Skeletal muscle tissue (tissue), 4 donors: Measurements from ENCODE around the gene POU2F3. TPM values are rescaled to one million over a fixed set of nuclear protein-coding genes. Genes with fewer than 3 reads are reported as not detected.
"Not testable (repeated sequence)": the region's sequence is repeated elsewhere in the genome, so short reads cannot be mapped to it uniquely, and the experiment has no call there.

Experiments
- H3K27ac ChIP-seq: one replicate; pipeline ENCODE4 v1.7.0; 2013; ENCODE audit warnings: mild to moderate bottlenecking, low read depth, low read length, inconsistent platforms
- H3K27me3 ChIP-seq, 3 donors: one replicate each; pipeline ENCODE4 v1.7.0; 2013; ENCODE audit warnings: low read length in 3 of 3; ENCODE audit not compliant: control insufficient read depth in 3 of 3, insufficient read depth in 3 of 3
- H3K36me3 ChIP-seq, 3 donors: one replicate each; pipeline ENCODE4 v1.7.0; 2013; ENCODE audit warnings: low read length in 3 of 3; ENCODE audit not compliant: control insufficient read depth in 3 of 3, insufficient read depth in 3 of 3
- H3K4me1 ChIP-seq, 3 donors: one replicate each; pipeline ENCODE4 v1.7.0; 2013; ENCODE audit warnings: low read length in 3 of 3, mild to moderate bottlenecking in 3 of 3; ENCODE audit not compliant: control insufficient read depth in 3 of 3, insufficient read depth in 3 of 3
- H3K4me3 ChIP-seq, 3 donors: one replicate each; pipeline ENCODE4 v1.7.0; 2013; ENCODE audit warnings: low read length in 3 of 3
- H3K9ac ChIP-seq, 3 donors: one replicate each; pipeline ENCODE4 v1.7.0; 2013; ENCODE audit warnings: low read length in 3 of 3, mild to moderate bottlenecking in 3 of 3, moderate library complexity in 2 of 3, low read depth in 1 of 3
- H3K9me3 ChIP-seq, 3 donors: one replicate each; pipeline ENCODE4 v1.7.0; 2013; ENCODE audit warnings: low read length in 3 of 3; ENCODE audit not compliant: control insufficient read depth in 3 of 3
- total RNA-seq: library from RNA; depleted of rRNA; stranded (reverse); fragments of >200 nt; gene quantifications from one replicate; pipeline ENCODE4 v1.2.3, GENCODE V29; 2014
- donor health status: Osteomylitis.

POU2F3 gene
- total RNA-seq, 1 donor from 2014 or later = not detected

GRCh38 chr11:120245434-120245833 is 5.5 kb downstream of the POU2F3 start:
- peaks cover 41 to 57% (median 50%) of the 10 kb centered on the region in 3 donors for H3K27me3 ChIP-seq

GRCh38 chr11:120248551-120249278 is 8.8 kb downstream of the POU2F3 start:
- no peak overlapping the region for H3K9ac ChIP-seq
- H3K36me3 ChIP-seq = no peaks in the 10 kb centered on the region
- no peak overlapping the region for H3K4me3 ChIP-seq
- H3K9me3 ChIP-seq = no peaks in the 10 kb centered on the region
- H3K27me3 ChIP-seq = peaks cover 22 to 40% (median 23%) of the 10 kb centered on the region in 3 donors
- no peaks in the 10 kb centered on the region for H3K4me1 ChIP-seq
- H3K27ac ChIP-seq = no peak overlapping the region

More at GRCh38 chr11:120245434-120245833, 5.5 kb downstream of the POU2F3 start:
- Histone ChIP-seq H3K9me3 (no peaks in the 10 kb centered on the region), H3K4me1 (no peaks in the 10 kb centered on the region), H3K27ac (no peak overlapping the region), H3K36me3 (no peaks in the 10 kb centered on the region), H3K4me3 (no peak overlapping the region), H3K9ac (no peak overlapping the region)

GRCh38 chr11:120249279-120250262 is 9.6 kb downstream of the POU2F3 start:
- H3K4me3 ChIP-seq = no peak overlapping the region
- peaks cover 23 to 44% (median 23%) of the 10 kb centered on the region in 3 donors for H3K27me3 ChIP-seq
- H3K4me1 ChIP-seq = no peaks in the 10 kb centered on the region
- H3K36me3 ChIP-seq = no peaks in the 10 kb centered on the region
- no peak overlapping the region for H3K27ac ChIP-seq
- H3K9me3 ChIP-seq = no peaks in the 10 kb centered on the region
- H3K9ac ChIP-seq = no peak overlapping the region

- H3K9me3 ChIP-seq, H3K36me3 ChIP-seq, H3K27ac ChIP-seq, H3K4me3 ChIP-seq, H3K9ac ChIP-seq, H3K4me1 ChIP-seq: not testable (repeated sequence)
- peaks cover 35 to 66% (median 57%) of the 10 kb centered on the region in 3 donors for H3K27me3 ChIP-seq
Measured at GRCh38 chr11:120253377-120253776, 13.4 kb downstream of the POU2F3 start.

GRCh38 chr11:120254788-120255518 is 15.0 kb downstream of the POU2F3 start:
- Histone ChIP-seq H3K27ac (no peak overlapping the region), H3K9me3 (no peaks in the 10 kb centered on the region), H3K36me3 (no peaks in the 10 kb centered on the region), H3K4me3 (no peak overlapping the region), H3K4me1 (peaks cover 0 to 8% (median 0%) of the 10 kb centered on the region in 3 donors), H3K9ac (no peak overlapping the region), H3K27me3 (peaks cover 35 to 67% (median 65%) of the 10 kb centered on the region in 3 donors)

- Histone ChIP-seq H3K4me1 (peaks cover 0 to 8% (median 0%) of the 10 kb centered on the region in 3 donors), H3K9ac (no peak overlapping the region), H3K27me3 (peaks cover 35 to 67% (median 62%) of the 10 kb centered on the region in 3 donors), H3K9me3 (no peaks in the 10 kb centered on the region), H3K36me3 (no peaks in the 10 kb centered on the region), H3K4me3 (no peak overlapping the region), H3K27ac (no peak overlapping the region)
Measured at GRCh38 chr11:120255519-120255866, 15.6 kb downstream of the POU2F3 start.

GRCh38 chr11:120256178-120256577 is 16.2 kb downstream of the POU2F3 start:
- Histone ChIP-seq H3K4me1 (peaks cover 0 to 8% (median 0%) of the 10 kb centered on the region in 3 donors), H3K9ac (no peak overlapping the region), H3K36me3 (no peaks in the 10 kb centered on the region), H3K9me3 (no peaks in the 10 kb centered on the region), H3K4me3 (peak overlapping the region in 1 of 3 donors; percentile 13), H3K27ac (no peak overlapping the region), H3K27me3 (peaks cover 35 to 67% (median 59%) of the 10 kb centered on the region in 3 donors)

- Histone ChIP-seq H3K27ac (no peak overlapping the region), H3K4me3 (no peak overlapping the region), H3K9ac (no peak overlapping the region), H3K9me3 (no peaks in the 10 kb centered on the region), H3K4me1 (peaks cover 0 to 8% (median 0%) of the 10 kb centered on the region in 3 donors), H3K36me3 (no peaks in the 10 kb centered on the region), H3K27me3 (peaks cover 35 to 67% (median 56%) of the 10 kb centered on the region in 3 donors)
Measured at GRCh38 chr11:120256779-120257178, 16.8 kb downstream of the POU2F3 start.

- H3K9ac ChIP-seq = no peak overlapping the region
- peaks cover 35 to 65% (median 56%) of the 10 kb centered on the region in 3 donors for H3K27me3 ChIP-seq
- H3K4me3 ChIP-seq = no peak overlapping the region
- H3K9me3 ChIP-seq = no peaks in the 10 kb centered on the region
- H3K27ac ChIP-seq = no peak overlapping the region
- peaks cover 0 to 8% (median 0%) of the 10 kb centered on the region in 3 donors for H3K4me1 ChIP-seq
- no peaks in the 10 kb centered on the region for H3K36me3 ChIP-seq
Measured at GRCh38 chr11:120257346-120257745, 17.4 kb downstream of the POU2F3 start.
